Spinal cord (tissue), 10 donors: Measurements from ENCODE around the gene RNF103. TPM values are rescaled to one million over a fixed set of nuclear protein-coding genes. Genes with fewer than 3 reads are reported as not detected.

Source experiments
- DNase-seq, 6 donors: peaks; one replicate each; pipeline versions ENCODE4 v3.0.0 to v3.0.0-alpha.2; 2013 to 2015; ENCODE audit warnings: low spot score in 6 of 6, low read depth in 4 of 6
- H3K27ac ChIP-seq: one replicate; pipeline ENCODE4 v1.5.1; 2013; ENCODE audit warnings: low read depth, low read length, control low read depth
- H3K27me3 ChIP-seq: one replicate; pipeline ENCODE4 v1.6.1; 2013; ENCODE audit warnings: low read length; ENCODE audit not compliant: control insufficient read depth, insufficient read depth
- H3K36me3 ChIP-seq: one replicate; pipeline ENCODE4 v1.6.1; 2013; ENCODE audit warnings: low read length; ENCODE audit not compliant: control insufficient read depth, insufficient read depth
- H3K4me1 ChIP-seq: one replicate; pipeline ENCODE4 v1.6.1; 2013; ENCODE audit warnings: low read length; ENCODE audit not compliant: control insufficient read depth, insufficient read depth
- H3K4me3 ChIP-seq: one replicate; pipeline ENCODE4 v1.5.1; 2013; ENCODE audit warnings: low read depth, low read length, control low read depth
- H3K9me3 ChIP-seq: one replicate; pipeline ENCODE4 v1.6.1; 2013; ENCODE audit warnings: low read length; ENCODE audit not compliant: control insufficient read depth, insufficient read depth
- WGBS: methylation state at CpG from one replicate; pipeline ENCODE4 v1.1.5; 2013; ENCODE audit warnings: missing lambda C conversion rate; ENCODE audit not compliant: insufficient coverage; 5-methylcytosine and 5-hydroxymethylcytosine counted together
- polyA plus RNA-seq, 2 donors: library from polyadenylated mRNA; unstranded; fragments of 120-200 nt; gene quantifications; one replicate each; pipeline ENCODE4 v1.2.1, GENCODE V29; 2013; ENCODE audit not compliant: insufficient read length in 2 of 2
- total RNA-seq, 2 donors: library from RNA; depleted of rRNA in 1 of 2; stranded (reverse); fragments of 120-200 nt in 1 of 2; fragments of >200 nt in 1 of 2; gene quantifications; one replicate each; pipeline versions ENCODE4 v1.2.3 to v1.2.4, GENCODE V29; 2013 to 2014
- donor health status: healthy.

RNF103 gene
- total and polyA plus RNA-seq, 4 donors = 29.4 to 48.1 (median 36.0) TPM

GRCh38 chr2:86584151-86584913 is 39.3 kb downstream of the RNF103 start:
- Histone ChIP-seq H3K27me3 (no peaks in the 10 kb centered on the region), H3K36me3 (no peaks in the 10 kb centered on the region), H3K27ac (no peak overlapping the region), H3K4me1 (no peaks in the 10 kb centered on the region), H3K9me3 (no peaks in the 10 kb centered on the region), H3K4me3 (no peak overlapping the region)
- no peak for DNase-seq
- 100% methylated on average over 1 of the region's 2 CpGs for WGBS

GRCh38 chr2:86580560-86580959 is 43.1 kb downstream of the RNF103 start:
- Histone ChIP-seq H3K4me1 (no peaks in the 10 kb centered on the region), H3K27me3 (no peaks in the 10 kb centered on the region), H3K4me3 (no peak overlapping the region), H3K9me3 (no peaks in the 10 kb centered on the region), H3K36me3 (no peaks in the 10 kb centered on the region), H3K27ac (no peak overlapping the region)
- no peak for DNase-seq

- H3K27me3 ChIP-seq = no peaks in the 10 kb centered on the region
- no peak overlapping the region for H3K27ac ChIP-seq
- WGBS = no CpG with 5 or more reads among the region's 2 CpGs
- DNase-seq = no peak
- H3K9me3 ChIP-seq = no peaks in the 10 kb centered on the region
- no peak overlapping the region for H3K4me3 ChIP-seq
- no peaks in the 10 kb centered on the region for H3K4me1 ChIP-seq
- no peaks in the 10 kb centered on the region for H3K36me3 ChIP-seq
Observed at GRCh38 chr2:86577817-86578456, 45.7 kb downstream of the RNF103 start.

- Histone ChIP-seq H3K4me1 (no peaks in the 10 kb centered on the region), H3K4me3 (no peak overlapping the region), H3K9me3 (no peaks in the 10 kb centered on the region), H3K27ac (no peak overlapping the region), H3K27me3 (no peaks in the 10 kb centered on the region), H3K36me3 (no peaks in the 10 kb centered on the region)
- DNase-seq = no peak
- WGBS = no CpG with 5 or more reads among the region's 3 CpGs
Observed at GRCh38 chr2:86570059-86570458, 53.6 kb downstream of the RNF103 start.

- peak in 2 of 6 donors; percentile 2 to 67 for DNase-seq
- Histone ChIP-seq H3K9me3 (no peaks in the 10 kb centered on the region), H3K4me3 (no peak overlapping the region), H3K36me3 (no peaks in the 10 kb centered on the region), H3K4me1 (peaks cover 5% of the 10 kb centered on the region), H3K27ac (no peak overlapping the region), H3K27me3 (no peaks in the 10 kb centered on the region)
Observed at GRCh38 chr2:86566821-86567190, 56.9 kb downstream of the RNF103 start.

- no peak overlapping the region for H3K4me3 ChIP-seq
- peak in 2 of 6 donors; percentile 6 to 82 for DNase-seq
- no peaks in the 10 kb centered on the region for H3K36me3 ChIP-seq
- H3K27ac ChIP-seq = no peak overlapping the region
- WGBS = 73% methylated on average over 3 of the region's 6 CpGs
- no peaks in the 10 kb centered on the region for H3K27me3 ChIP-seq
- peaks cover 5% of the 10 kb centered on the region for H3K4me1 ChIP-seq
- H3K9me3 ChIP-seq = no peaks in the 10 kb centered on the region
Observed at GRCh38 chr2:86566158-86566820, 57.4 kb downstream of the RNF103 start.

GRCh38 chr2:86563650-86564061 is 60.0 kb downstream of the RNF103 start:
- Histone ChIP-seq H3K9me3 (no peaks in the 10 kb centered on the region), H3K27me3 (no peaks in the 10 kb centered on the region), H3K27ac (peak overlapping the region; percentile 99), H3K4me1 (peaks cover 5% of the 10 kb centered on the region), H3K4me3 (peak overlapping the region; percentile 95), H3K36me3 (no peaks in the 10 kb centered on the region)
- DNase-seq = no peak
- 73% methylated on average over 12 of the region's 13 CpGs for WGBS

- Histone ChIP-seq H3K4me3 (peak within 1 kb of the TSS; percentile 95), H3K9me3 (no peaks in the 10 kb centered on the region), H3K27ac (peak within 1 kb of the TSS; percentile 99), H3K27me3 (no peaks in the 10 kb centered on the region), H3K36me3 (no peaks in the 10 kb centered on the region), H3K4me1 (peaks cover 5% of the 10 kb centered on the region)
- WGBS = 0% methylated on average over 42 of the region's 57 CpGs
- DNase-seq = peak; percentile 96 to 99 (median 98)
Observed at GRCh38 chr2:86562922-86563649, 60.6 kb downstream of the RNF103 start, which contains the start of gene CHMP3. CHMP3 (minus strand) TSS chr2:86563443; CDS start chr2:86563348, 95 bp downstream.

GRCh38 chr2:86562485-86562921 is 61.2 kb downstream of the RNF103 start:
- 2% methylated on average over 11 of the region's 16 CpGs for WGBS
- DNase-seq = peak in 1 of 6 donors; percentile 7
- H3K36me3 ChIP-seq = no peaks in the 10 kb centered on the region

More at GRCh38 chr2:86562485-86562921, 61.2 kb downstream of the RNF103 start:
- Histone ChIP-seq H3K4me3 (peak overlapping the region; percentile 95), H3K27ac (peak overlapping the region; percentile 99), H3K27me3 (no peaks in the 10 kb centered on the region), H3K9me3 (no peaks in the 10 kb centered on the region), H3K4me1 (peaks cover 5% of the 10 kb centered on the region)
